Muscle layer of colon (tissue), 2 donors: ENCODE data around the gene POLR3A.

Experiments
- H3K27ac ChIP-seq: one replicate; pipeline ENCODE4 v1.7.0; 2013; ENCODE audit warnings: low read depth, mild to moderate bottlenecking, low read length, moderate library complexity
- H3K27me3 ChIP-seq, 2 donors: one replicate each; pipeline ENCODE4 v1.7.0; 2013; ENCODE audit warnings: low read length in 2 of 2, mild to moderate bottlenecking in 2 of 2; ENCODE audit not compliant: insufficient read depth in 2 of 2, control insufficient read depth in 1 of 2
- H3K36me3 ChIP-seq: one replicate; pipeline ENCODE4 v1.7.0; 2013; ENCODE audit warnings: mild to moderate bottlenecking, low read length; ENCODE audit not compliant: insufficient read depth
- H3K4me1 ChIP-seq: one replicate; pipeline ENCODE4 v1.7.0; 2013; ENCODE audit warnings: mild to moderate bottlenecking, low read length; ENCODE audit not compliant: insufficient read depth
- H3K4me3 ChIP-seq, 2 donors: one replicate each; pipeline ENCODE4 v1.7.0; 2013; ENCODE audit warnings: low read length in 2 of 2, low read depth in 1 of 2, mild to moderate bottlenecking in 1 of 2, moderate library complexity in 1 of 2
- H3K9ac ChIP-seq: one replicate; pipeline ENCODE4 v1.7.0; 2013; ENCODE audit warnings: low read length
- H3K9me3 ChIP-seq: one replicate; pipeline ENCODE4 v1.7.0; 2013; ENCODE audit warnings: mild to moderate bottlenecking, low read length
- donor health status: abdominal sarcoma.
- donor health status: Adenocarcinoma of cecum.

POLR3A gene

DNA sequence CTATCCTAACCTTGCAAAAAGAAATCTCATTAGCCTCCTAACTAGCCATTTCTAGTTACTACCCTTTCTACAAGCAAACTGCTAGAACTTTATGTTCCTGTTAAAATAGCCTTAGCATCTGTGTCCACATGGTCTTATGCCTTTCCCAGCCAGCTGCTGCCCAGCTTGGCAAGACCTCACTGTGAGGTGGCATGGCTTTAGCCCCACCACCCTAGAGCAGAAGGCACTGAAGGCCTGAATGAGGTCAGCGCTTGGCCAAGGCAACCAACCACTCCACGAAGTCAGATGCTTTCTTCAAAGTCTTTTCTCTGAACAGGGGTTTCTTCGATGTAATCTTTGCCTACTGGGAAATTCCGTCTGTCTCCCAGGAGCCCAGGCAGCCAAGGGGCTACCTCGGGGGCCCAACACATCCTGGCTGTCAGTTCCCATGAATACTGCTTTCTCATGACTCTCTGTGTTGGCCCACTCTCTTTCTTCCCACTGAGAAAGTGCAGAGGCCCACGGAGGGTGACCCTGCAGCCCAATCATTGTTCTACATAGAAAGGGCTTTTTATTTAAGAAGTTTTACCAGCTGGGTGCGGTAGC, 41.6 kb downstream of the POLR3A start:
- Histone ChIP-seq H3K4me1 (no peaks in the 10 kb centered on the region), H3K36me3 (peaks cover 90% of the 10 kb centered on the region), H3K9ac (no peak overlapping the region), H3K9me3 (no peaks in the 10 kb centered on the region), H3K27me3 (no peaks in the 10 kb centered on the region), H3K27ac (no peak overlapping the region), H3K4me3 (no peak overlapping the region)

DNA sequence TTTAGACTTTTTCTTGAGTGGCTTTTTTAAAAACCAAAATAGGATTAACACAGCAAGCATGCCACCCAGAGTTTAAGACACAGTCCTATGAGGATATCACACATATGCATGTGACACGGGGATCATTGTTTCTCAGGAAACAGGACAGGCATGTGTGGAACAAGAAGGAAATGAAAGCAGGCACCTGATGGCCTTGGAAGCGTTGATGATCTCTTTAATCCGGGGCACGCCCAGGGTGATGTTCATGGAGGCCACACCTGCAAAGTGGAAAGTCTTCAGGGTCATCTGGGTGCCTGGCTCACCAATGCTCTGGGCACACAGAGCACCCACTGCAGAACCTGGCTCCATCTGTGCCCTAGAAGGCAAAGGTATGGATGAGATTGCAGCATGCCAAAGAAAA, 44.3 kb downstream of the POLR3A start:
- no peak overlapping the region for H3K4me3 ChIP-seq
- H3K4me1 ChIP-seq = no peaks in the 10 kb centered on the region
- no peaks in the 10 kb centered on the region for H3K9me3 ChIP-seq
- H3K27me3 ChIP-seq = no peaks in the 10 kb centered on the region
- peaks cover 91% of the 10 kb centered on the region for H3K36me3 ChIP-seq
- H3K27ac ChIP-seq = no peak overlapping the region
- H3K9ac ChIP-seq = no peak overlapping the region

DNA sequence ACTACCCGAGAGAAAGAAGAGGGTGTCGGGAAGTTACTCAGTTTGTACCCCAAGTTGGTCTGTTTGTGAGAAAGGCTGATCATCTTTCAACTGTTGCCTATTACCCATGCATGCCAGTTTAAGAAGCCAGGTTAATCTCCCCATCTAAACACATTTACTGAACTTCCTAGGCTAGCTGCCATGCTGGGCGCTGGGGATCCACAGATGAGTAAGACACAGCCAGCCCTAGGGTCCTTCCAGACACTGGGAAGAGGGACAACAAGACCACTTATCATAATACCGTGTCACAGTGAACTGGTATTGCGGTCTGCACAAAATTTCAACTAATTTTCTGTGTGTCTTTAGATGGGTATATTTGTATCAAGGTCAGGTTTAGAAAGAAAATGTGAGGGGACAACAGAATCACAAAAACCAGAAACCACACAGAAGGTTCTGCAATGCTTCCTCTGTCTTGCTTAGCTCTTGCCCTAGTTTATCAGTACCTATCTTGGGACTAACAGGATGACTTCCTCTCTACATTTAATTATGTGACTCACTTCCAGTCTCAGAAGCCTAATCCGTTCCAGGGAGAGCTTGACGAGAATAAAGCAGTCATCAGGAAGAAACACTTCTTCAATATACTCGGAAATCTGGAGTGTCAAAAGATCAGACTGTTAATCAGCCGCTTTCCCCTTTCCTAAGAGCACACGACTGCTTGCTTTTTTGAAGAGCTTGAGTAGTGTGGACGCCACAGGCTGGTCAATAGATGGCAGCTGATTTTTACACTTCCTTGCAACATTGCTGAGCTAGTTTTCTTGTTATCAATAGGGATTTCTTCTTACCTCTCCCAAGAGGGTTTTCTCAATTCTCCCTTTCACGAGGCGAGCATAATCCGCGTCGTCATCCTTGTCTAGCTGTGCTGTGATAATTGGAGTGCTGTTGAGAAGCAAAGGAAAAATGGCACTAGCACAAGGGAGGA, 45.7 kb downstream of the POLR3A start:
- Histone ChIP-seq H3K27me3 (no peaks in the 10 kb centered on the region), H3K4me3 (no peak overlapping the region), H3K27ac (no peak overlapping the region)

GRCh38 chr10:77981281-77981680, 48.0 kb downstream of the POLR3A start:
- no peaks in the 10 kb centered on the region for H3K9me3 ChIP-seq
- no peaks in the 10 kb centered on the region for H3K4me1 ChIP-seq
- H3K27me3 ChIP-seq = no peaks in the 10 kb centered on the region
- no peak overlapping the region for H3K9ac ChIP-seq
- H3K4me3 ChIP-seq = no peak overlapping the region
- no peak overlapping the region for H3K27ac ChIP-seq
- peaks cover 89% of the 10 kb centered on the region for H3K36me3 ChIP-seq

More for the DNA sequence above, 45.7 kb downstream of the POLR3A start:
- Histone ChIP-seq H3K9me3 (no peaks in the 10 kb centered on the region), H3K36me3 (peaks cover 90% of the 10 kb centered on the region), H3K9ac (no peak overlapping the region), H3K4me1 (no peaks in the 10 kb centered on the region)

DNA sequence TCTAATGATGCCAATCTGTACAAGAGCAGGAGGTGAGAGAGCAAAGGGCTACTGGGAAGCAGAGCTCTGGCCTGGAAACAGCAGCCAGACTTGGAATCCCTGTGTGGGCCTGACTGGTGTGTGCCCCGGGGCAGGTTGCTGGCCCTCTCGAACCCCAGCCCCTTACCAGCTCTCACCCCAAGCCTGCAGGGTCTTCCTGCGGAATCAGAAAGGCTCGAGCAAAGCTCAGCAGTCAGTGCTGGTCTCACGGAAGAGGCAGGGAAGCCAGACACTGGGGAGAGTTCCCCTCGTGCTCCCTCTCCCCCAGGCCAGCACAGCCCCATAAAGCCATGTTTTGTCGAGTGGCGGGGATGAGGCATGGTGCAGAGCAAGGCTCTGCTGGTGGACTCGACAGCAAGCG, 50.1 kb downstream of the POLR3A start:
- Histone ChIP-seq H3K36me3 (peaks cover 70% of the 10 kb centered on the region), H3K4me3 (no peak overlapping the region), H3K9ac (no peak overlapping the region), H3K4me1 (peaks cover 13% of the 10 kb centered on the region), H3K9me3 (no peaks in the 10 kb centered on the region), H3K27ac (no peak overlapping the region), H3K27me3 (no peaks in the 10 kb centered on the region)

DNA sequence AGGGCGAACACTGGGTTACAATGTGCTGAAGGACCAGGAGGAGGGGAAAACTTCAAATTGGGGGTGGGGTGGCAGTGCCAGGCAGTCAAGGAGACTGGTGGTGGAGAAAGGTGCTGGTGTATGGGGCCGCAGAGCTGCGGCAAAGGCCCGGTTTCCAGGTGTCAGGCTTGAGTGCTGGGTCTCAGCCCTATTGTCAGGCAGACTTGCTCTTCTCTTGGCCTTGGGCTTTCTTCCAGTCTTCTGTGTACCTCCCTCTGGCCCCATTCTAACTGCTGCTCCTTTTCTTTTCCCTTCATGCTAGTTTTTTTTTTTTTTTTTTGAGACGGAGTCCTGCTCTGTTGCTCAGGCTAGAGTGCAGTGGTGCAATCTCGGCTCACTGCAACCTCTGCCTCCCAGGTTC, 51.0 kb downstream of the POLR3A start:
- Histone ChIP-seq H3K4me1 (peaks cover 17% of the 10 kb centered on the region), H3K9me3 (no peaks in the 10 kb centered on the region), H3K27me3 (no peaks in the 10 kb centered on the region), H3K9ac (no peak overlapping the region), H3K4me3 (no peak overlapping the region), H3K36me3 (peaks cover 61% of the 10 kb centered on the region), H3K27ac (no peak overlapping the region)

GRCh38 chr10:77977934-77978333, 51.4 kb downstream of the POLR3A start:
- peaks cover 57% of the 10 kb centered on the region for H3K36me3 ChIP-seq
- H3K4me1 ChIP-seq = peaks cover 17% of the 10 kb centered on the region
- no peak overlapping the region for H3K4me3 ChIP-seq
- H3K9me3 ChIP-seq = no peaks in the 10 kb centered on the region
- no peaks in the 10 kb centered on the region for H3K27me3 ChIP-seq
- no peak overlapping the region for H3K9ac ChIP-seq
- no peak overlapping the region for H3K27ac ChIP-seq

DNA sequence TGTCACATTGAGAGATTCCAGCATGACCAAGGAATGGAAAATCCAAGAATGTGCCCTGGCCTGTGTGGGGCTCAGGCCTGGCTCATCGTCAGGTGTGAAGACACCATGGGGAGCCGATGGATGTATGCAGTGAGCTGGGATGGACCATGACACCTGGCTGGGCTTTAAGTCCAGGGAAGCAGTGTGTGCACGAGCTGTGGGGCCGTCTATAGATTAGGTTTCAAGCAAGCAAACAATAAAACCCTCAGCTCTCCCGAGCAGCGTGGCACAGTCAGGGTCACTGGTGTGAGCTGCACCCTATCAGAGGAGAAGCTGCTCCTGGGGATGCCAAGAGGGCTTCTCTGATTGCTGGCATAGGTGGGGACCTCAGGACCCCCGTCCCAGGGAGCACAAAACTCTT, 52.3 kb downstream of the POLR3A start:
- Histone ChIP-seq H3K9me3 (no peaks in the 10 kb centered on the region), H3K4me3 (no peak overlapping the region), H3K27me3 (no peaks in the 10 kb centered on the region), H3K9ac (no peak overlapping the region), H3K4me1 (peaks cover 23% of the 10 kb centered on the region), H3K27ac (no peak overlapping the region), H3K36me3 (peaks cover 48% of the 10 kb centered on the region)

DNA sequence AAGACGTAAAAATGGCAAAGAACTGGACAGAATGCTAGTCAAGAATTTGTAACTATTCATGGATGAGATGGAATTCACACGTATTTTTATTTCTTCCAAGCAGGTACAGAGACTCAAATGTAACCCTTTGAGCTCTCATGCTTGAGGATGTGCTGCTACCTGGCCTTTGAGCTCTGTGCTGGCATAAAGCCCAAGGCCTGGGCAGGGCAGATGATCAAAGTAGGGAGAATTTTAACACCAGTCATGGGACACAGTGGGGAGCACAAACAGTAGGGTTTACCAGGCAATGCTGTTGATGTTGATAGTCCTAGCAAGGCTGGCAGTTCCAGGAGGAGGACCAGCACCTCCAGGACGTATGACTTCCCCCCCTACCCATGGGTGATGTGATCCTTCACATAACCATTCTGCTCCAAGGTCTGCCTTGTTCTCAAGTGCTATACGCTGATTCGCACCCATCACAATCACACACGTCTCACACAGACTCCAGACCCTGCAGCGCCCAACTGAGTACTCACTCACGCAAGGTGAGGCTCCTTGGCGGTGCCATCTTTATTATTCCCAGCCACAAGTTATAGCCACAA, 54.1 kb downstream of the POLR3A start:
- Histone ChIP-seq H3K4me3 (no peak overlapping the region), H3K27me3 (no peaks in the 10 kb centered on the region), H3K4me1 (peaks cover 40% of the 10 kb centered on the region), H3K36me3 (peaks cover 33% of the 10 kb centered on the region), H3K27ac (peak overlapping the region; percentile 60), H3K9me3 (no peaks in the 10 kb centered on the region), H3K9ac (no peak overlapping the region)

GRCh38 chr10:77974396-77975074, 54.8 kb downstream of the POLR3A start:
- H3K36me3 ChIP-seq = peaks cover 27% of the 10 kb centered on the region
- no peak overlapping the region for H3K9ac ChIP-seq
- no peaks in the 10 kb centered on the region for H3K27me3 ChIP-seq
- peaks cover 46% of the 10 kb centered on the region for H3K4me1 ChIP-seq
- no peak overlapping the region for H3K4me3 ChIP-seq
- H3K9me3 ChIP-seq = no peaks in the 10 kb centered on the region
- peak overlapping the region; percentile 60 for H3K27ac ChIP-seq

- Histone ChIP-seq H3K27me3 (no peaks in the 10 kb centered on the region), H3K36me3 (peaks cover 19% of the 10 kb centered on the region), H3K4me1 (peaks cover 55% of the 10 kb centered on the region), H3K4me3 (no peak overlapping the region), H3K9ac (no peak overlapping the region), H3K9me3 (no peaks in the 10 kb centered on the region), H3K27ac (peak overlapping the region; percentile 46)
Observed at GRCh38 chr10:77973276-77973675, 56.0 kb downstream of the POLR3A start.
